Fibroblast of lung (primary cell): ENCODE measurements around the gene RPP40.

Experiments used
- CTCF ChIP-seq, 2 donors: IDR thresholded peaks in 1 of 2; conservative IDR thresholded peaks in 1 of 2; 1 replicate in 1 of 2; 2 replicates in 1 of 2; pipeline ENCODE4 v1.5.1; 2011 to 2012; ENCODE audit warnings: low read length in 2 of 2, control low read depth in 1 of 2, inconsistent platforms in 1 of 2, low read depth in 1 of 2, mild to moderate bottlenecking in 1 of 2
- EZH2 ChIP-seq: IDR thresholded peaks from 2 replicates; pipeline ENCODE4 v1.5.1; 2012; ENCODE audit warnings: low read length, control low read depth, mild to moderate bottlenecking; ENCODE audit errors: missing control alignments

- no peak for TF ChIP-seq CTCF (conservative IDR thresholded peaks at IDR 0.05 in 1 of 2, IDR thresholded peaks at IDR 0.05 in 1 of 2; ENCODE audit: low read depth in 1 of 2, low read length in 2 of 2)
- TF ChIP-seq EZH2 = no peak
Observed at GRCh38 chr6:4950076-4950475, 53.8 kb downstream of the RPP40 start.
